Neural cell (in vitro differentiated cells): Measurements from ENCODE around the gene PMEPA1. TPM values are rescaled to one million over a fixed set of nuclear protein-coding genes. Genes with fewer than 3 reads are reported as not detected.

Experiments used
- H2AFZ ChIP-seq: fragments of 200-600, 300-800 bp; sonication (generic), shearing (Covaris generic); 2 replicates; pipeline ENCODE4 v1.6.0; 2014; ENCODE audit warnings: low read depth, mild to moderate bottlenecking, antibody characterized with exemption, low read length, moderate library complexity
- H3F3A ChIP-seq: fragments of 200-600 bp; shearing (Covaris generic); 2 replicates; pipeline ENCODE4 v1.6.1; 2016; ENCODE audit warnings: mild to moderate bottlenecking, moderate library complexity, mixed read lengths, antibody characterized with exemption, low read length; ENCODE audit not compliant: insufficient read depth, poor library complexity, severe bottlenecking
- H3K27ac ChIP-seq: fragments of 200-600, 300-800 bp; sonication (generic), shearing (Covaris generic); 2 replicates; pipeline ENCODE4 v1.5.1; 2014; ENCODE audit warnings: mild to moderate bottlenecking, low read length, moderate library complexity
- H3K27me3 ChIP-seq: fragments of 300-800, 200-600 bp; sonication (generic), shearing (Covaris generic); 2 replicates; pipeline ENCODE4 v1.6.0; 2014; ENCODE audit warnings: mild to moderate bottlenecking, low read depth, low read length, moderate library complexity; ENCODE audit not compliant: insufficient read depth
- H3K36me3 ChIP-seq: fragments of 300-800, 200-600 bp; sonication (generic), shearing (Covaris generic); 2 replicates; pipeline ENCODE4 v1.5.1; 2014; ENCODE audit warnings: mild to moderate bottlenecking, antibody characterized with exemption, low read length, moderate library complexity; ENCODE audit not compliant: insufficient read depth
- H3K4me2 ChIP-seq: fragments of 300-800, 200-600 bp; sonication (generic), shearing (Covaris generic); 2 replicates; pipeline ENCODE4 v1.6.0; 2014; ENCODE audit warnings: mild to moderate bottlenecking, low read length
- H3K4me3 ChIP-seq: fragments of 300-800, 200-600 bp; sonication (generic), shearing (Covaris generic); 2 replicates; pipeline ENCODE4 v1.5.1; 2014; ENCODE audit warnings: mild to moderate bottlenecking, low read length, moderate library complexity
- H3K79me2 ChIP-seq: fragments of 200-600 bp; shearing (Covaris generic); replicated peaks from 2 replicates; pipeline ENCODE4 v1.6.0; 2014; ENCODE audit warnings: mild to moderate bottlenecking, low read length, moderate library complexity; ENCODE audit not compliant: insufficient read depth
- H3K9ac ChIP-seq: fragments of 300-800, 200-600 bp; sonication (generic), shearing (Covaris generic); 2 replicates; pipeline ENCODE4 v1.6.1; 2016; ENCODE audit warnings: mild to moderate bottlenecking, low read length, mixed read lengths
- H3K9me2 ChIP-seq: fragments of 200-600 bp; shearing (Covaris generic); 2 replicates; pipeline ENCODE4 v1.6.1; 2016; ENCODE audit warnings: mild to moderate bottlenecking, low read length, mixed read lengths; ENCODE audit not compliant: insufficient read depth
- H3K9me3 ChIP-seq: fragments of 200-600, 300-800 bp; sonication (generic), shearing (Covaris generic); 2 replicates; pipeline ENCODE4 v1.6.1; 2016; ENCODE audit warnings: mild to moderate bottlenecking, mixed run types, low read length, moderate library complexity, mixed read lengths
- H4K20me1 ChIP-seq: fragments of 200-600 bp; shearing (Covaris generic); 2 replicates; pipeline ENCODE4 v1.6.1; 2016; ENCODE audit warnings: mild to moderate bottlenecking, mixed run types; ENCODE audit not compliant: insufficient read depth
- EP300 ChIP-seq: fragments of 450-650 bp; conservative IDR thresholded peaks from 2 replicates; pipeline ENCODE4 v1.6.1; 2014; ENCODE audit warnings: antibody characterized with exemption, mild to moderate bottlenecking, moderate library complexity; ENCODE audit not compliant: poor library complexity, severe bottlenecking
- EZH2 ChIP-seq: fragments of 200-600, 300-800 bp; shearing (Covaris generic), sonication (generic); IDR thresholded peaks from 2 replicates; pipeline ENCODE4 v1.6.1; 2014; ENCODE audit warnings: antibody characterized with exemption, low read length, borderline replicate concordance, mild to moderate bottlenecking; ENCODE audit not compliant: insufficient read depth, poor library complexity, severe bottlenecking
- MXI1 ChIP-seq: fragments of 450-650 bp; conservative IDR thresholded peaks from 2 replicates; pipeline ENCODE4 v1.6.1; 2014; ENCODE audit warnings: antibody characterized with exemption, mild to moderate bottlenecking; ENCODE audit not compliant: poor library complexity, severe bottlenecking
- POLR2AphosphoS5 ChIP-seq: IDR thresholded peaks from 2 replicates; pipeline ENCODE4 v1.6.1; 2012
- RAD21 ChIP-seq: fragments of 450-650 bp; conservative IDR thresholded peaks from 2 replicates; pipeline ENCODE4 v1.6.1; 2014; ENCODE audit warnings: antibody characterized with exemption, mild to moderate bottlenecking, moderate library complexity
- SMC3 ChIP-seq: fragments of 450-650 bp; conservative IDR thresholded peaks from 2 replicates; pipeline ENCODE4 v1.6.1; 2014; ENCODE audit warnings: antibody characterized with exemption, mild to moderate bottlenecking, moderate library complexity; ENCODE audit not compliant: poor library complexity
- TAF1 ChIP-seq: IDR thresholded peaks from 2 replicates; pipeline ENCODE4 v1.6.1; 2012; ENCODE audit warnings: low read depth
- polyA plus RNA-seq: library from polyadenylated mRNA; depleted of rRNA; stranded (reverse); fragments of >200 nt; gene quantifications from 2 replicates; pipeline ENCODE4 v1.2.3, GENCODE V29; 2014
- TF ChIP-seq, protein P1 (sequence below): fragments of 450-650 bp; IDR thresholded peaks from 2 replicates; pipeline ENCODE4 v1.5.1; 2014; ENCODE audit warnings: antibody characterized with exemption, mild to moderate bottlenecking, moderate library complexity; ENCODE audit not compliant: poor library complexity, severe bottlenecking
- TF ChIP-seq, protein P2 (sequence below): IDR thresholded peaks from 2 replicates; pipeline ENCODE4 v1.6.1; 2012; ENCODE audit warnings: borderline replicate concordance

The PMEPA1 gene
- polyA plus RNA-seq, 1 donor from 2014 or later = 5.0 TPM

DNA sequence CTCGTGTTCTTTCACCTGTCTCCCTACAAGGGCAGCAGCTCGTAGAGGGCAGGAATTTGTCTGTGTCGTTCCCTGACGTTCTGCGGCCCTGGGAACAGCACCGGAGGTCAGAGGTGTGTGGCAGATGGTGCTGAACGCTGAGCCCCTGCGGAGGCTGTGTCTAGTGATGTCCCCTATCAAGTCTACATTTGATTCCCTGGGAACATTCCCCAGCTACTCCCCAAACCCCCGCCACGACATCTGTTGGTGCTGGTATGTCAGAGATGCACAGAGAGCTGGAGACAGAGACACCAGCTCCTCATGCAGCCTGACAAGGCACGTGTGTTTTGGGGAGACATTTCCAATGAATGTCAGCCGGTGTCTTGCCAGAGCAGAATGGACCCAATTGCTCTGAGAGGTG is 7.7 kb downstream of the PMEPA1 start:
- Histone ChIP-seq H3K27me3 (no peaks in the 10 kb centered on the region), H3K27ac (no peak overlapping the region), H2AFZ (no peak overlapping the region), H3K36me3 (no peaks in the 10 kb centered on the region), H3K4me2 (no peak overlapping the region), H3K9me3 (no peaks in the 10 kb centered on the region), H4K20me1 (no peaks in the 10 kb centered on the region), H3K9ac (no peak overlapping the region), H3K79me2 (peaks cover 47% of the 10 kb centered on the region), H3K9me2 (no peaks in the 10 kb centered on the region), H3F3A (no peaks in the 10 kb centered on the region), H3K4me3 (no peak overlapping the region)
- TF ChIP-seq, protein P1, sequence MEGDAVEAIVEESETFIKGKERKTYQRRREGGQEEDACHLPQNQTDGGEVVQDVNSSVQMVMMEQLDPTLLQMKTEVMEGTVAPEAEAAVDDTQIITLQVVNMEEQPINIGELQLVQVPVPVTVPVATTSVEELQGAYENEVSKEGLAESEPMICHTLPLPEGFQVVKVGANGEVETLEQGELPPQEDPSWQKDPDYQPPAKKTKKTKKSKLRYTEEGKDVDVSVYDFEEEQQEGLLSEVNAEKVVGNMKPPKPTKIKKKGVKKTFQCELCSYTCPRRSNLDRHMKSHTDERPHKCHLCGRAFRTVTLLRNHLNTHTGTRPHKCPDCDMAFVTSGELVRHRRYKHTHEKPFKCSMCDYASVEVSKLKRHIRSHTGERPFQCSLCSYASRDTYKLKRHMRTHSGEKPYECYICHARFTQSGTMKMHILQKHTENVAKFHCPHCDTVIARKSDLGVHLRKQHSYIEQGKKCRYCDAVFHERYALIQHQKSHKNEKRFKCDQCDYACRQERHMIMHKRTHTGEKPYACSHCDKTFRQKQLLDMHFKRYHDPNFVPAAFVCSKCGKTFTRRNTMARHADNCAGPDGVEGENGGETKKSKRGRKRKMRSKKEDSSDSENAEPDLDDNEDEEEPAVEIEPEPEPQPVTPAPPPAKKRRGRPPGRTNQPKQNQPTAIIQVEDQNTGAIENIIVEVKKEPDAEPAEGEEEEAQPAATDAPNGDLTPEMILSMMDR = no peak
- no peak for TF ChIP-seq TAF1
- TF ChIP-seq RAD21 = no peak
- TF ChIP-seq, protein P2, sequence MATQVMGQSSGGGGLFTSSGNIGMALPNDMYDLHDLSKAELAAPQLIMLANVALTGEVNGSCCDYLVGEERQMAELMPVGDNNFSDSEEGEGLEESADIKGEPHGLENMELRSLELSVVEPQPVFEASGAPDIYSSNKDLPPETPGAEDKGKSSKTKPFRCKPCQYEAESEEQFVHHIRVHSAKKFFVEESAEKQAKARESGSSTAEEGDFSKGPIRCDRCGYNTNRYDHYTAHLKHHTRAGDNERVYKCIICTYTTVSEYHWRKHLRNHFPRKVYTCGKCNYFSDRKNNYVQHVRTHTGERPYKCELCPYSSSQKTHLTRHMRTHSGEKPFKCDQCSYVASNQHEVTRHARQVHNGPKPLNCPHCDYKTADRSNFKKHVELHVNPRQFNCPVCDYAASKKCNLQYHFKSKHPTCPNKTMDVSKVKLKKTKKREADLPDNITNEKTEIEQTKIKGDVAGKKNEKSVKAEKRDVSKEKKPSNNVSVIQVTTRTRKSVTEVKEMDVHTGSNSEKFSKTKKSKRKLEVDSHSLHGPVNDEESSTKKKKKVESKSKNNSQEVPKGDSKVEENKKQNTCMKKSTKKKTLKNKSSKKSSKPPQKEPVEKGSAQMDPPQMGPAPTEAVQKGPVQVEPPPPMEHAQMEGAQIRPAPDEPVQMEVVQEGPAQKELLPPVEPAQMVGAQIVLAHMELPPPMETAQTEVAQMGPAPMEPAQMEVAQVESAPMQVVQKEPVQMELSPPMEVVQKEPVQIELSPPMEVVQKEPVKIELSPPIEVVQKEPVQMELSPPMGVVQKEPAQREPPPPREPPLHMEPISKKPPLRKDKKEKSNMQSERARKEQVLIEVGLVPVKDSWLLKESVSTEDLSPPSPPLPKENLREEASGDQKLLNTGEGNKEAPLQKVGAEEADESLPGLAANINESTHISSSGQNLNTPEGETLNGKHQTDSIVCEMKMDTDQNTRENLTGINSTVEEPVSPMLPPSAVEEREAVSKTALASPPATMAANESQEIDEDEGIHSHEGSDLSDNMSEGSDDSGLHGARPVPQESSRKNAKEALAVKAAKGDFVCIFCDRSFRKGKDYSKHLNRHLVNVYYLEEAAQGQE = no peak
- no peak for TF ChIP-seq SMC3
- TF ChIP-seq POLR2AphosphoS5 = no peak
- no peak for TF ChIP-seq MXI1
- TF ChIP-seq EZH2 = no peak
- TF ChIP-seq EP300 = no peak

DNA sequence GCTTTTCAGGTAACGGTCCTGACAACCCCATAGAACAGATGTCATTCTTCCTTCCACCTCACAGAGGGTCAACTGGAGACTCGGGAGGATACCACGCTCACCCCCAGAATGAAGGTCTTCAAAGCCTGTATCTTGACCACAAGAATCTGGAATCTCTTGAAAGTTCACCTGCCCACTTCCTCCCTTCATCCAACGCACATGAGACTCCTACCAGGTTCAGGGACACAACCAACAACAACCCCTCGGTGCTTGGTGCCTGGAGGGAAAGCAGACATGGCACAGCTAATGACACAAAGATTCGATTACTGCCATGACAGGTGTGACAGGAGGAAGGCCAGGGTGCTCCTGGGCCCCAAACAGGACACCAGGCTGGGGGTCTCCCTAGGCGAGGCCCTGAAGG is 8.2 kb downstream of the PMEPA1 start:
- Histone ChIP-seq H4K20me1 (no peaks in the 10 kb centered on the region), H3K4me2 (no peak overlapping the region), H3K36me3 (no peaks in the 10 kb centered on the region), H3F3A (no peaks in the 10 kb centered on the region), H3K4me3 (no peak overlapping the region), H3K9ac (no peak overlapping the region), H3K9me2 (no peaks in the 10 kb centered on the region), H2AFZ (no peak overlapping the region), H3K79me2 (peaks cover 51% of the 10 kb centered on the region), H3K9me3 (no peaks in the 10 kb centered on the region), H3K27me3 (no peaks in the 10 kb centered on the region), H3K27ac (no peak overlapping the region)
- no peak for TF ChIP-seq TAF1
- TF ChIP-seq, protein P1 = no peak
